NCI-H187 (cell line): Measurements from ENCODE around the gene DNAH6.
"Not testable (repeated sequence)": the region's sequence is repeated elsewhere in the genome, so short reads cannot be mapped to it uniquely, and the experiment has no call there.

ENCODE experiments used
- DNase-seq, 2 experiments: peaks; one replicate each; lab custom pipeline; 2025; lab: John Stamatoyannopoulos, UW

The DNAH6 gene

DNA sequence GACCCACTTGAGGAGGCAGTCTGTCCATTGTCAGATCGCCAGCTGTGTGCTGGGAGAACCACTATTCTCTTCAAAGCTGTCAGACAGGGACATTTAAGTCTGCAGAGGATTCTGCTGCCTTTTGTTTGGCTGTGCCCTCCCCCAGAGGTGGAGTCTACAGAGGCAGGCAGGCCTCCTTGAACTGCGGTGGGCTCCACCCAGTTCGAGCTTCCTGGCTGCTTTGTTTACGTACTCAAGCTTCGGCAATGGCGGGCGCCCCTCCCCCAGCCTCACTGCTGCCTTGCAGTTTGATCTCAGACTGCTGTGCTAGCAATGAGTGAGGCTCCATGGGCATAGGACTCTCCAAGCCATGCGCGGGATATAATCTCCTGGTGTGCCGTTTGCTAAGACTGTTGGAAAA is 5.3 kb upstream of the DNAH6 start:
- not testable (repeated sequence) for DNase-seq

GRCh38 chr2:84515788-84516187 is 510 bp upstream of the DNAH6 start:
- no peak for DNase-seq

DNA sequence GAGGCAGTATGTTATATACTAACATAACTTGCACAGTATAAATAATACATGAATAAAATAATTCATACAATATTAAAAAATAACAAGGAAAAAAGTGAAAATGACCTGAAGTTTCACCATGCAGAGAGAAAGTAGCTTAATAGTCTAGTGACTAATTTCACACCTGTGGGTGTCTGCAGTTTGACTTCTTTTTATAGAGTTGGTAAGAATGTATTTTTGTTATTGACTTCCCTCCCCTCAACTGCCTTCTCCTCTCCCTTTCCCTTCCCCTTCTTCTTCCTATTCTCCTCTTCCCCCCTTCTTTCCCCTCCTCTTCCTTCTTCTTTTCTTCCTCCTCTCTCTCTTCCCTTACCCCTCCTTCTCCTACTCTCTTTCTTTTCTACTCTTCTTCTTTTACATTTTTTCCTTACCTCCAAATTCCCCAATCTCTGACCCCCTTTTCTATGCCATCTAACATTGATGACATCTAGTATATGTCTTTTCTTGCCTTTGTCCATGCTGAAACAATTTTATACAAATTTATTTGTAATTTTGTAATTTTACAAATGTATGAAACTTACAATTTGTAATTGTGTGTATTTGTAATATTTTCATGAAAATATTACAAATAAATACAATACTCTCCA is 3.1 kb downstream of the DNAH6 start:
- no peak for DNase-seq

- DNase-seq: no peak
Observed at GRCh38 chr2:84526562-84526961, 10.3 kb downstream of the DNAH6 start.

DNA sequence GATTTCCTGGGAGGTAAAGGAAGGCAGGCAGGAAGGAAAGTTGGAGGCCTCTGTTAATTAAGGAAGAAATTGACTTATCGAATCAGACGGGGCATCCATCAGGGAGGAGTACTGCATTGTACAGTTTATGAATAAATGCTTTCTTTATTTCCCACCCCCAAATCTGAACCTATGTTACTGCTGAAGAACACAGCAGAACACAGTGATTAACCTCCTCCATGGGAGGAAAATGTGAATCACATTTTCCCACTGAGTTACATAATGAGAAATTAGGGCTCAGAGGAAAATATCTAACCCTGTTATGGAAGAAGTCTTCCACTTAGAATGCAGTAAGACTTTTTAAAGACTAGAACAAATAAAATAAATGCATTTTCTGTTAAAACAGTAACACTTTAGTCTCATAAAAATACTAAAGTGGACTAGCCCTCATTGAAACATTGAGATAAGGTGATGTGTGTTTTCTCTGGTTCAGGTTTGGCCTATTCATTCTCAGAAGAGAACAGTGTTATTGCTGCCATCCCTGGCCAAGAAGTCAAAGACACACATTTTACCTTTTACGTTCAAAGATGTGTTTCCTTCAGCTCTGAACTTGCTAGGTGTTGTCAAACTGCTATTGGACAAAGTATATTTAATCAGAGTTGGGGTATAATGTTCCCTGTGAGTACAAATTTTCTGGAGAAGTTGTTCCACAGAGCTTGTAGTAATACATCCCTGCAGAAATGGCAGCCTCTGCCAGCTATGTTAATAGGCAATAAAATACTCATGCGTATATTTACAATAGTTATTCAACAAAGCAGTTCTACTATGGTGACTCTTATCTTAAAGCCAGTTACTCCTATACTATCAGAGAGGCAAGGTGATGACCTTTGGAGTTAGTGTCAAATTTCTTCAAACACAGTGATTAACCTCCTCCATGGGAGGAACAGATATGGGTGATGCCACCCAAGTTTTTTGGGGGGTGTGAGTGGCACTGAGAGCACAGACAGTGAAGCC is 11.1 kb downstream of the DNAH6 start:
- DNase-seq: no peak

DNA sequence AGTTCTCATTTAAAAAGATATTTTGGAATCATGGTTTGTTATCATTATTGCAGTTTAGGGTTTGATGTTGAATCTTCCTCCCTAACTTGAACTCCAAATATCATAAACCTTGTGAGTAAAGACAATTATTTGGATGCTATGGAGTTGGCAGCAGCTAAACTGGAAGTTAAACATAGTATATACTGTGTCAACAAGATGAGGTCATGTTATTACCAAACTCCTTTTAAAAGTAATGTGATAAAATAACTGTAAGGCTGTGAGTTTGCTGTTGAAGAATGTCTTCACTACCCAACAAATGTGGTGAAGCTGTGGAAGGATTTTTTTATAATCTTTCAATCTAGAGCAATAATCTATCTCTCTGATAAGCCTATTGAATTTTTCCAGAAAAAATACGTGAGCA is 16.0 kb downstream of the DNAH6 start:
- DNase-seq: no peak

DNA sequence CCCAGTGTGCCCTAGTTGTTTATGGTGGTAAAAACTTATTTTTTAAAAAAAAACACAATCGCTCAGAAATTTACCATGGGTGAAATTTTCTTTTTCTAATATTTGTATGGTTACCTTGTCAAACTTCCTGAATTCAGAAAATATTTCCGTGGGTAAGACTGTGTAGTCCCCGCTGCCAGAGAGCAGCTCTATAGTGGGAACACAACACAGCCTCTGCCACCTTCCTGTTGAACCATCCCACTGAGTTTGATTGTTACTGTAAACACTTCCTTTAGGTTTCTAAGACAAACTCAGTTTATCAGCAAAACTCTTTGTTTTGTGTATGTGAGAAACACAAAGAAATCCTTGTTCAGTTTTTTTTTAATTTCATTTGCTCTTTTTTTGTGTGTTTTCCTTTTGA is 17.9 kb downstream of the DNAH6 start:
- DNase-seq: no peak

- no peak for DNase-seq
Observed at GRCh38 chr2:84537251-84537650, 21.0 kb downstream of the DNAH6 start.

DNA sequence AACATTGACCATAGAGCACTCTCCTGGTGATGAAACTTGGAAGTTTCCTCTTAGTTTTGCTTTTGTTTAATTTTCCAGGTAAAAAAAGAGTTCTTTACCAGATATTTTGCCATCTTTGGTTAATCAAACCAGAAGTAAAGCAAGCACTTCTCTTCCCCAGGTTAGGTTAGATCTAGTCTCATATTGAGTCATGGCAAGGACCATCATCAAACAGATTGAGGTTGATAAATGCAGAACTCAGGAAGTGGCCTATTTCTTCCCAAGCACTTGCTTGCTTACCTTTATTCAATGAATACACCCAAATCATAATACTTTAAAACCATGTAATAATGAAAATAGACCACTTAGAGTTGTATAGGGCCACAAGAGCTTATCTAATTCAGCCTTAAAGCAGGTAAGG is 23.4 kb downstream of the DNAH6 start:
- DNase-seq: no peak

GRCh38 chr2:84545005-84545404 is 28.7 kb downstream of the DNAH6 start:
- no peak for DNase-seq

GRCh38 chr2:84546551-84546950 is 30.3 kb downstream of the DNAH6 start:
- DNase-seq: no peak

DNA sequence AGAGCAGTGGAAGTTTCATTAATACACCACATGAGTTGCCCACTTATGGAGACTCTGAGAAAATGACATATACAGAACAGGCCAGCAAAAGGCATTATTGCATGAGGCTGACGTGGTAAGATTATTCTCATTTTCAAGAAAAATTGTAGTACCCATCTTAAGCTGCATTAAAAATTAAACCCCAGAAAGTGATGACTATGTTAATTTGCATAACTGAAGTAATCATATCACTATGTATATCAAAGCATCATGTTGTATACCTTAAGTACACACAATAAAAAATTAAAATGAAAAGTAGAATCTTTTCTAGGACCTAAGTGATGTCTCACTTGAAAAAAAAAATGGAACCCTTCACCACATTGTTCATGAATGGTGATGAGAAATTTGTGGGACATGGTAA is 32.0 kb downstream of the DNAH6 start:
- DNase-seq: no peak

- DNase-seq: no peak
Observed at GRCh38 chr2:84550916-84551315, 34.6 kb downstream of the DNAH6 start.

GRCh38 chr2:84551526-84551925 is 35.2 kb downstream of the DNAH6 start:
- not testable (repeated sequence) for DNase-seq

GRCh38 chr2:84556190-84556589 is 39.9 kb downstream of the DNAH6 start:
- DNase-seq: no peak

DNA sequence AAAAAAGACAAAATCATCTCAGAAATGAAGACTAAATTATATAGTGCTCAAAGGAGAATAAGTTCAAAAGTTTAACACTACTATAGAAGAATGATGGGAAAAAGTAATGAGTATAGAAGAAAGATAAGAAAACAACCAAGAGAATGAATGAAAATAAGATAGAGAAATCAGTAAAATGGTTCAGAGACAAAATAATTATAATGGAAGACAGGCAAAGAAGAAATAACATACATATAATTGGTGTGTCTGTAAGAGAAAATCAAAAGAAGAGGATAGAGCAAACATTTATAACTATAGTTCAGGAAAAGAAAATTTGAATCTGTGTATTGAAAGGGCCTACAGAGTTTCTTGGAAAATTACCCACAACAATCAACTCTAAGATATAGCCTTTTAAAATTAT is 43.5 kb downstream of the DNAH6 start:
- no peak for DNase-seq

DNA sequence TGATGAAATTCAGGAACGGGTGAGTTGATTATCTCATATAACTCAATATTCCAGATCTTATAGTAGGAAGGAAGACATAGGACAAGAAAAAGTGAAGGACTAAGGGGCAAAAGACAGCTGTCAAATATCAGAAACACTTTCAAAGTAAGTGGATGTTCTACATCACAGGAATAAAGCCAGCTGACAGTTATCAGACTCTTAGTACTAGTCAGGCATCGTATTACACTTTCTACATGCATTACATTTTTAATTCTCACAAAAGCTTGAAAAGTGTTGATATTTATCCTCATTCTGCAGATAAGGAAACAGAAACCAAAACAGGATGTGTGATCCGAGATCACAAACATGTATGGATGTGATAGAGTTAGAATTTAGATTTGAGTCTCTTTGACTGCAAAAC is 63.4 kb downstream of the DNAH6 start:
- no peak for DNase-seq

DNA sequence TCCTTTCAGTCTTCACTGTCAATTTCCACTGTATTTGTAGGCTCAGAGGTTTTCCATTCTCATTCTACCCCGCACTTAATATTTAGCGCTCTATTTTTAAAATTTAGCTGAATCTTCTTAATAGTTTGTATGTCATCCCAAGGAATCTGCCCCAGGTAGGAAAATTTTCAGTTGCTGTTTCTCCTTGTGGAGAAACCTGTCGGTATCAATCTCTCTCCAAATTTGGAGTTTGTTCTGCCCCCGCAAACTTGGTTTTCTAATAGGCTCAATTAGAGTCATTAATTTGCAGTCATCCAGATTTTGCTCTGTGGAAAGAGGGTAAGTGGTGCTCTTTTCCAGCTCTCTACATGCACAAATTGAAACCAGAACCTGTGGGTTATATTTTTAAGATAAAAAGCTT is 87.6 kb downstream of the DNAH6 start:
- no peak for DNase-seq

DNA sequence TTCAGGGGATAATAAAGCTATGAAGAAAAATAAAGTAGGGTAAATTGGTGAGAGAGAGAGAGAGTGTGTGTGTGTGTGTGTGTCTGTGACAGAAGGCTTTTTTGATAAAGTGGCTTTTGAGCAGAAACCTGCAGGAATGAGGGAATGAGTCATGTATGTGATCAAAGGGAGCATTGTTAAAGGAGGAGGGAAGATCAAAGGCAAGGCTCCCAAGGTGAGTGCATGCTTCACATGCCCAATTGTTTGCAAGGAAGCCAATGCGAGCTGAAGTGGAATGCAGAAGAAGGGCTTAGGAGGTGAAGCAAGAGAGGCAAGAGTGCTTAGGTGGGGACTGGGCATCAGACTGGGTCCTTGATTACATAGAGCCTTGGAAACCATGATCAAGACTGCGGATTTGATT is 96.8 kb downstream of the DNAH6 start:
- no peak for DNase-seq

DNA sequence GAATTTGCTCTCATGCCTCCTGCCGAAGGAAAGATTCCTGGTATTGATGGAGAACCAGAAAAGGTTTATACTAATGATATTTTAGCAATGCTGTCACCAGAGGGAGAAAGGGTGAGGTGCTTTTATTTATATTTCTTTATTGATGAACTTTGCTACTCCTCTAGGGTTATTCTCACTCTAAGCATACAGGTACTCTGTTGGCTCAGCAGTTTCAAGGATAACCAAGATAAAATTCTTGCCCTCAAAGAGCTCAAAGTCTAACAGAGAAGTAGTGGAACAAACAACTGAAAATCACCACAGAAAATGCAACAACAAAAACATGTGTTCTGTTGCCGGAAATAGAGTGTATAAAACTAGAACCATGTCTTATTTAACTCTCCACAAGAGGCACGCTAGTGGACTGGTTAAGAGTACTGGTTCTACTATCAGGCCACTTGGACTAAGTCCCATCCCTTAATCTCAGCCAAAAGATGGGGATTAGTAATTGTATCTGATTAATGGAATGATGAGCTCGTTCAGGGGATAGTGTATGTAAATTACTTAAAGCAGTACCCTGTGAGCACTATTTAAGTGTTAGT is 103.6 kb downstream of the DNAH6 start:
- DNase-seq: no peak

DNA sequence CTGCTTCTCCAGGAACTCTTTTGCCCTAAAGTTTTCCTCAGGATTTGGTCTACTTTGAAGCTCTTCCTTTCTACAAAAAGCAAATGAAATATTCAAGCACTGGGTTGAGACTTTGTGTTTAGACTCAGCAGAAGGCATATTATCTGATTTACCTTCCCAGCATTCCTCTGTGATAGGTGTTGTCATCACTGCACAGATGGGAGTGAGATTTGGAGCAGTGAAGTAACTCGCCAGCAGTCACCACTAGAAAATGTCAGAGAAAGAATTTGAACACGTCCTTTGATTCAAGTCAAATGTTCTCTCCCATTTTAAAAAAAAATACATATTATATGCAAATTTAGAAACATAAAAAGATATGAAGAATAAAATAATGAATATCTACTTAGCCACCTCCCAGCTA is 112.2 kb downstream of the DNAH6 start:
- no peak for DNase-seq

GRCh38 chr2:84629550-84629949 is 113.3 kb downstream of the DNAH6 start:
- DNase-seq: no peak

- DNase-seq: no peak
Observed at GRCh38 chr2:84631047-84631446, 114.7 kb downstream of the DNAH6 start.
